ENCODE data around the gene SLAMF8.

SLAMF8 gene

DNA sequence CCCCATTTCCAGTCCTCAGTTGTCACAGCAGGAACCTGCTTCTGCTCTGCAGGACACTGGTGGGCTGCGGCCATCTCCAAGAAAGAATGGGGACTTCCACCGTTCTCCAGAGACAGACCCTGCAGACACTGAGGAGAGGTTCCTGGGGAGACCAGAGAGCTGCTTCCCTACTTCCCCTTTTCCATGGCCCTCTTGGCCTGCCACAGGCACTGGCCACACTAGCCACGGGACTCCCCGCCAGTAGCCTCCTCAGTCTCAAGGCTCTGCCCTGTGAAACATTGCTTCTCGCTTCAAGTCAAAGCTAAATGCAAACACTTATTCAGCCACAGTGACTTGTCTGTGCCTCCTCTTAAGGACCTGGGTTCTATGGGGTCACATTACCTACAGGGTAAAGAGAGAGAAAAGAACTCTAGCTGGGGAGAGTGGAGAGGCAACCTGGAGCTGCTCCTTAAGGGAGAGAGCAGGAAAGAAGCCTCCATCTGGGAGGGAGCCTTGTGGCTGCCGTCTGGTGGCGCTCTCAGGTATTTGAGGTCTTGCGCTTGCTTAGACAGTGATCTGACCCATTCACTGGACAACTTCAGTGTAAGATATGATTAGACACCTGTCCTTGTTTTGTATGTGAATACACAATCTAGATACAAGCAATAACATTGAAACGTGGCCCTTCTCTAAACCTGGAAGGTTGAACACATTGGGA is 5.4 kb upstream of the SLAMF8 start:
- DNase-seq, result no peak

DNA sequence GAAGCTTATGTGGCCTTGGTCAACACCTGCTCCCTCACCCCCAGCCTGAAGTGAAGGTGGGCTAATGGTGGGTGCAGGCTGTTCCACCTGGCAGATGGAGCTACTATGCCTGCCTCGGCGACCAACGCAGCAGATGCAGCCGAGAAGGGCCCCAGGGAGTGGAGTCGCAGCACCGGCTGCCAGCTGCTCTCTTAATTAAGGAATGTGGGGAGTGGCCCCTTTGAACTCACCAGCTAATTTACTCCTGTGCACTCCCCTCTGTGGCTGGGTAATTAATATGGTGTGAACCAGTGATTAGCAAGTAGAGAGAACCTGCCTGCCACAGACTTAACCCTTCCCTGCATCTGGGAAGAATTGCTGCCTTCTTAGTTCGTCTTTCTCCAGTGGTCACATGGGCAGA is 3.3 kb upstream of the SLAMF8 start:
- no peak for DNase-seq

DNA sequence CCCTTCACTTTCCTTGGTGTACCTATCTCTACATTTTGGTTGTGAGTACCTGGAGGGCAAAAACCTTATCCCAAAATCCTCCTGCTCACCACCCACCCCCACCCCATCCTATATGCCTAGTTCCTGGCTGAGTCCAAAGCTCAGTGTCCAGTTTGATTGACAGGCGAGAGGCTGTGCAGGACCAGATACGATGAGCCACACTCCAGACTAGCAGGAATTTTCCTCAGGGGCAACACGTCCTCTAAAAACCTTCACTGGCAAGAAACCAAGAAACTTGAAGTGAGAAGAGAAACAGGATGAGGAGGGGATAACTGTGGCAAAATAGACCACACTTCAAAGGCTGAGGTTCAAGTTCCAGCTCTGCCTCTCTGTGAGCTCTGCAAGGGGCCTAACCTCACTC is 1.1 kb upstream of the SLAMF8 start:
- no peak for DNase-seq

- DNase-seq, result peak in 1 of 2 donors; percentile 8
These were observed 423 bp downstream of the SLAMF8 start for GRCh38 chr1:159827102-159827490.

- peak in 1 of 2 donors; percentile 46 for DNase-seq
These were observed 876 bp downstream of the SLAMF8 start for GRCh38 chr1:159827549-159827948.

DNA sequence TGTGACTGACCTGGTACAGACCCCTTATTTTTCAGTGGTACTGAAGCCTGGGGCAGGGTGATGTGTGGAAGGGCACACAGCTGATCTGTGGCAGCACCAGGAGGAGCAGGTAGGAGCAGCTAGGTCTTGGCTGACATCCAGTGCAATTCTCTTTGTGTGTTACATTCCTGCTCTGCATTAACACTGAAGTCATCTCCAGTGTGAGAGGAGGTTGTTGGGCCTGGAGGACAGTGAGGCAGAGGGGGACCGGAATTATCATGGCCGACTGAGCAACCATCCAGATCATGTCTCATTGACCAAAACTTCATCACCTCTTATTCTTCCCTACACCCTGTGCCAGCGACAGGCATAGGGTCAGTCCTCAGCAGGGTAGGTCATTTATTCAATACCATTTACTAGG is 1.5 kb downstream of the SLAMF8 start:
- DNase-seq, result no peak

DNA sequence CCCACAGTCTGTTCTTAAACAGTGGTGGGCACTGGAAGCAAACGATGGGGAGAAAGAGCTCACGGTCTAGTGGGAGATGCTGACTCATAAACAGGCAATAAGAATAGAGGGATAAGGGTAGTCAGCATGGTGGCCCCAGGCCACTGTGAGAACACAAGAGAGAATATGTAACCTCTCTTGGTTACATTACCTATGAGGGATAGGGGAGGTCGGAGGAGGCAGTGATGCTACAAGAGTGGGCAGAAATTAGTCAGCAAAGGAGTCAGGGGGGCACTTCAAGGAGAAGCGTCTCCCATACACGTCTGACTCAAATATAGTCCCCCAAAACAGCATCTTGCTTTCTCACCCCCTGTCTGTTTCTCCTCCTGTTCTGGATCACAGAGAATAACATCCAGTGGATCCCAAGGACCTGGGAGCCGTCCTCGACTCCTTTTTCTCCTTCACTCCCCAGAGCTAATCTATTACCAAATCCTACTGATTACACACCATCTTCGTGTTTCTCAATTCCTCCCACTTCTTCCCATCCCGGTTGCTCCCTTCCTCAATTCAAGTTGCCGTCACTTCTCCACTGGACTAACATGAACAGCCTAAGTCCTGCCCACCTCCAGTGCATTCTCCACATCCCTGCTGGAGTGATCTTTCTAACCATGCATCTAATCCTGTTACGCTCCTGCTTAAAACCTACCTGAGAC is 2.1 kb downstream of the SLAMF8 start:
- DNase-seq, result no peak

DNA sequence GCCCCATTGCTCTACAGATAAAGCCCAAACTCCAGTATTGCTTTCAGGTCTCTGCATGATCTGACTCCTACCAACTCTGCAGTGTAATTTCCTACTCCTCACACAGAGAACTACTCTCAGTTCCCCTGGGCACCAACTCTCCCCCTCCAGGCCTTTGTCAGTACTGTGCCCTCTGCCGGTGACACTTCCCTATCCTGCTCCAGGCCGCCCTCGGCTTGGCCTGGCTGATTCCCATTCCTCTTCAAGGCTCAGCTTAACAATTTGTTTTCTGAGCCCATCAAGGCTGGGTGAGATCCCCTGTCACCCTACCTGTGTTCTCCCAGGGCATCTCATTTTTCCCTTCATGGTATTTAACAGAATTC is 2.6 kb downstream of the SLAMF8 start:
- peak; percentile 13 to 53 for DNase-seq

DNA sequence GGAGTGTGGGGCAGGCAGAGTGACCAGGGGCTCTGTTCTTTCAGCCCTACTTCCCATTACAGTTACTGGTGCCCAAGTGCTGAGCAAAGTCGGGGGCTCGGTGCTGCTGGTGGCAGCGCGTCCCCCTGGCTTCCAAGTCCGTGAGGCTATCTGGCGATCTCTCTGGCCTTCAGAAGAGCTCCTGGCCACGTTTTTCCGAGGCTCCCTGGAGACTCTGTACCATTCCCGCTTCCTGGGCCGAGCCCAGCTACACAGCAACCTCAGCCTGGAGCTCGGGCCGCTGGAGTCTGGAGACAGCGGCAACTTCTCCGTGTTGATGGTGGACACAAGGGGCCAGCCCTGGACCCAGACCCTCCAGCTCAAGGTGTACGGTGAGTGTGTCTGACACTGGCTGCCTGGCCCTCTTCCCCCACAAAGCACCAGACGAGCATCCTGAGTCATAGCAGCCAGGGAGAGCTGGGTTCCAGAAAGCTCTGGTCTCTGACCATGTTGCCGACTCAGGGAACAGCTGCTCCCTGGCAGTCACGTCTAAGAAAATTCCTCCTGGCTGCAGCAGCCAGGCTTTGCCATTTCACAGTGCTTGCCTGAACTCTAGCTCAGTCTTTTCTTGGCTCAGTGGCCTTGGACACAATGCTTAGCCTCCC is 3.3 kb downstream of the SLAMF8 start:
- no peak for DNase-seq

DNA sequence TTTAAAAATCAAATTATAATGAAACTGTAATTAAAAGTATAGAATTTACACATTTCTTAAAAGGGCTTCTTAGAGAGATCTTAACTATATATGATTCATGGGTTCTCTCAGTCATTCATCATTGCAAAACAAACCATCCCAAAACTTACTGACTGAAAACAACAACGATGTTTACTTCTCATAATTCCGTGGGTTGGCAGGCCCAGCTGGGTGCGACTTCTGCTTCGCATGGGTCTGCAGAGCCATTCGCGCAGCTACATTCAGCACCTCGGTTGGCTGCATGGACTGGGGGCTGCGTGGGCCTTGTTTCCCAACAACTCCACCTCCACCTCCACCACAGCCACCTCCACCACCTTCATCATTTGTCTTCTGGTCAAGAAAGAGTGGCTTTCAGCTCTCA is 4.0 kb downstream of the SLAMF8 start:
- no peak for DNase-seq

DNA sequence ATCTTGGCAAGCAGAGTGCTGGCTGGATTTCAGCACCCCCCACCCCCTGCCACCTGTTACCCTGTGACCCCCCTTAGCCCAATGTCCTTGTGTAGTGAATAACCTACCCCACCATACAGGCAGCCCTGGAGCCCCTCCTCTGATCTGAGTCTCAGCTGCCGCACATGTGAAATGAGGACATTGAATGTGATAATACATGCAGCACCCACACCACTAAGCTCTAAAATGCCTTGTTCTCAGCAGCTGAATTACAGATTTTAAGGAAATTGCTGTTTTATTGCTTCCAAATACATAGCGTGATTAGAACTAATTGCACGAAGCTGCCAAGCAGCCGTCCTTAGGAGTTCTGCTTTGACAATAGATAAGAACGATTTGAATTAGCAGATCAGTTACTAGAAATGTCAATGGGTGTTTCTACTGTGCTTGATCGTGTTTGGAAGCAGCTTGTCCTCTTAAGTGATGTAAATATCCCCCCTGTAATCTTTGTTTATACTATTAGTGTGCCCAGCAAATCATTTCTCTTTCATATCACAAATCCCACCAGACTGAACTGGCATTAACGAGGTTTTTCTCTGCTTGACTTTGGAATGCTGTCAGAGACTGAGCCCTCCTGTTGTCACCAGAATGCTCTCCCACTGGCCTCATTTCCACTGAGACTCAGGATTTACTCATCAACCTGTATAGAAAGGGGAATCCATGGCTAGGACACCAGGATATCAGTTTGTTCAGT is 4.9 kb downstream of the SLAMF8 start:
- DNase-seq, result no peak

GRCh38 chr1:159832309-159832708 is 5.6 kb downstream of the SLAMF8 start:
- DNase-seq, result no peak

- DNase-seq, result no peak
These were observed 8.7 kb downstream of the SLAMF8 start for GRCh38 chr1:159835356-159835755.

DNA sequence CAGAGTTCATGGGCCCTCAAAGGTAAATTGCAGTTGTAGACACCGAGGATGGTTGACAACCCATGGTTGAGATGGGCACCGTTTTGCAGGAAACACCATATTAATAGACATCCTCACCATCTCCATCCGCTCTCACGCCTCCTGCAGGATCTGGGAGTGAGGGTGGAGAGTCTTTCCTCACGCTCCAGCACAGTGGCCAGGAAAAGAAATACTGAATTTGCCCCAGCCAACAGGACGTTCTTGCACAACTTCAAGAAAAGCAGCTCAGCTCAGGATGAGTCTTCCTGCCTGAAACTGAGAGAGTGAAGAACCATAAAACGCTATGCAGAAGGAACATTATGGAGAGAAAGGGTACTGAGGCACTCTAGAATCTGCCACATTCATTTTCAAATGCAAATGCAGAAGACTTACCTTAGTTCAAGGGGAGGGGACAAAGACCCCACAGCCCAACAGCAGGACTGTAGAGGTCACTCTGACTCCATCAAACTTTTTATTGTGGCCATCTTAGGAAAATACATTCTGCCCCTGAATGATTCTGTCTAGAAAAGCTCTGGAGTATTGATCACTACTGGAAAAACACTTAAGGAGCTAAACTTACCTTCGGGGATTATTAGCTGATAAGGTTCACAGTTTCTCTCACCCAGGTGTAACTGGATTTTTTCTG is 9.3 kb downstream of the SLAMF8 start:
- no peak for DNase-seq

DNA sequence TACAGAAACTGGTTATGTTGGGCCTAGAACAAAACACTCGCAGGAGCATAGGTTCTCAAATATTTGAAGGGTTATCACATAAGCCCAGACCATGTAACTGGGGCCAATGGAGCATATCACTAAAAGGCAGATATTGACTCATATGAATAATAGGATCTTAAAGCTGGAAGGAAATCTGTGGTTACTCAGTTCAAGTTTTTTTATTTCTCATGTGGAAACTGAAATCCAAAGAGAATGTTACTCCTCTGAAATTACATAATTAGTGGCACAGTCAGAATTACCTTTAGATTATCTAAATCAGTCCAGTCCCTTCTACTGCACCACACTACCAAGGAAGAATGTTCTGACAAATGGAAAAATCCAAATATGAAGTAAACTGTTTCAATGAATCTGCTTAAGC is 12.0 kb downstream of the SLAMF8 start:
- DNase-seq, result no peak

DNA sequence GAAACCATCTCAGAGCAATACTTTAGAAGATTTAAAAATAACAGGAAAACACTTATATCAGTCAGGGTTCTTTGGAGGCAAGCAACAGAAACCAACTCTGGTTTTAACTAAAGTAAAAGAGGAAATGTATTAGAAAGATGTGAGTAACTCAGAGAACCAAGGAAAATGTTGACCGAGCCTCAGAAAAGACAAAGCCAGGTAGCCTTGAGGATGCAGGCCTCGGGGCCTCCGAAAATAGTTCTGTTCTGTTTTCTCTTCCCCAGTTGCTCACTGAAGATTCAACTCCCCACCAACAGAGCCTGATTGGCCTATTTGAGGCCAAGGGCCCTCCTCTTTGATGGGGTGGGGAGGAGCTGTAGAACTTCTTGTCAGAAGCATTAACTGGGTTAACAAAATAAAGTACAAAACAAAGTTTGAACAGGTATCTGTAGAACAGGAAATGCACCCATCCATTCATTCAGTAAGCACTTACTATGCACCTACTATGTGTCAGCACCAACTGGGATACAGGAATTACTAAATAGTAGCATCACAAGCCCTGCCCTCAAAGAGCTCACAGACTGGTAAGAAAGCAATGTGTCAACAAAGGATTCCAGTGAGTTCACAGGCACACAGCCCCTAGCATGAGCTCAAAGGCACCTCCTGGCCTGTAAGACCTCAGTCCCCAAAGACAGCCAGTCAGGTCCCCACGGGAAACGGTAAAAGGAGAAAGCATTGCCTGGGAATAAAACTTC is 12.6 kb downstream of the SLAMF8 start:
- no peak for DNase-seq

DNA sequence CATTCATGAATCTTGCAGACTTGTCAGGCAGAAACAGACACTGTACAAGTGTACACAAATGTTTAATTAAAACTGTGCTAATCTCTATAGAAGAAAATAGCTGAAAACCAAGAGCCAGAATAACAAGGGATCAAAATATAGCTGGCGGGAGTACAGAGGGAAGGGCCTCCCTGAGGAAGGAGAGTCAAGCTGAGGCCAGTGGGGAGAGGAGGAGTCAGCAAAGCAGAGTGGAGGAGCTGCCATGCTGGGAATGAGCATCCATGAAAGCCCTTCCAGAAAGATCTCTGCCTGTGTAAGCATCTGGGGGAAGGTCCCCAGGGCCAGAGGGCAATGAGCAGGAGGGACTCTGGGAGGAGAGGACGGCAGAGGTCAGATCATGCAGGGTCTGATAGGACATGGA is 15.1 kb downstream of the SLAMF8 start:
- DNase-seq, result no peak

DNA sequence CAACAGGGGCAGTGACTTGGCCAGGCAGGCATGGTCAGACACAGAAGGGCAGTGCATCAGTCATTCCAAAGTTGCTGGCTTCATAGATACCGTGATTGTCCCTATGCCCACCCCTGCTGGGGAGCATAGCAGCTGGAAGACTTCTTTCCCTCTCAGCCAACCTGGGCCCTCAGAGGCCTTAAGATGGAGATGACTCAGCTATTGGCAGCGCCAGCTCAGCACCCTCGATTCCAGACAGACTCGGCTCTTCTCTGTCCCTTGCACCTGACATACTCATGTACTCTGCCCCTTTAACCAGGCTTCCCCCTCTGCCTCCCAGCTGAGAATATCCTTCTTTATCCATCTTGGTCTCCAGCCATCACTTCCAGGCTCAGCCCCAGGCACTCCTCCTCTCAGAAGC is 16.8 kb downstream of the SLAMF8 start:
- no peak for DNase-seq

- no peak for DNase-seq
These were observed 19.3 kb downstream of the SLAMF8 start for GRCh38 chr1:159845751-159846629.

- no peak for DNase-seq
These were observed 20.6 kb downstream of the SLAMF8 start for GRCh38 chr1:159847231-159847630.

GRCh38 chr1:159848326-159848725 is 21.7 kb downstream of the SLAMF8 start:
- DNase-seq, result no peak

Data from CD4-positive, alpha-beta T cell treated with Interleukin-1 beta for 1 hour (primary cell).